Effector memory CD8-positive, alpha-beta T cell (primary cell): ENCODE results near the gene IL22RA1.

Experiments used
- ATAC-seq: fragments of 150-1000 bp; cut with Tn5 transposase; replicated peaks from 2 replicates; pipeline ENCODE4 v1.10.0; 2021; ENCODE audit warnings: mild to moderate bottlenecking, moderate library complexity
- DNase-seq, 3 experiments: peaks; one replicate each; pipeline ENCODE4 v3.0.0; 2021
- H3K27ac Mint-ChIP-seq, 2 donors: one replicate each; pipeline ENCODE4 v1.8.0; 2022; ENCODE audit warnings: mild to moderate bottlenecking in 2 of 2, mixed read lengths in 2 of 2, moderate library complexity in 2 of 2
- H3K27me3 Mint-ChIP-seq, 2 donors: one replicate each; pipeline ENCODE4 v1.8.0; 2022; ENCODE audit warnings: mixed read lengths in 2 of 2
- H3K36me3 Mint-ChIP-seq: one replicate; pipeline ENCODE4 v1.8.0; 2022; ENCODE audit warnings: mild to moderate bottlenecking, moderate library complexity, mixed read lengths; ENCODE audit not compliant: insufficient read depth
- H3K4me1 Mint-ChIP-seq, 2 donors: one replicate each; pipeline ENCODE4 v1.8.0; 2022; ENCODE audit warnings: low read depth in 2 of 2, mixed read lengths in 2 of 2
- H3K4me3 Mint-ChIP-seq, 2 donors: one replicate each; pipeline ENCODE4 v1.8.0; 2022; ENCODE audit warnings: mild to moderate bottlenecking in 2 of 2, mixed read lengths in 2 of 2, moderate library complexity in 2 of 2
- H3K9me3 Mint-ChIP-seq, 2 donors: one replicate each; pipeline ENCODE4 v1.8.0; 2022; ENCODE audit warnings: mixed read lengths in 2 of 2

Gene IL22RA1

GRCh38 chr1:24090736-24091135 is 52.2 kb downstream of the IL22RA1 start:
- Mint-ChIP-seq H3K27ac (no peak overlapping the region), H3K4me1 (no peaks in the 10 kb centered on the region), H3K27me3 (peaks cover 22 to 73% of the 10 kb centered on the region in 2 donors), H3K9me3 (no peaks in the 10 kb centered on the region), H3K36me3 (no peaks in the 10 kb centered on the region), H3K4me3 (no peak overlapping the region)
- DNase-seq (no peak), ATAC-seq (no peak)

- Mint-ChIP-seq H3K9me3 (no peaks in the 10 kb centered on the region), H3K27ac (peak overlapping the region in 1 of 2 donors; percentile 53), H3K4me1 (no peaks in the 10 kb centered on the region), H3K4me3 (no peak overlapping the region), H3K36me3 (no peaks in the 10 kb centered on the region), H3K27me3 (peaks cover 29 to 76% of the 10 kb centered on the region in 2 donors)
- DNase-seq (no peak), ATAC-seq (no peak)
Measured at GRCh38 chr1:24089743-24090555, 53.0 kb downstream of the IL22RA1 start.

GRCh38 chr1:24089027-24089742 is 53.8 kb downstream of the IL22RA1 start:
- Mint-ChIP-seq H3K27me3 (peaks cover 30 to 74% of the 10 kb centered on the region in 2 donors), H3K36me3 (no peaks in the 10 kb centered on the region), H3K9me3 (no peaks in the 10 kb centered on the region), H3K4me3 (no peak overlapping the region), H3K4me1 (no peaks in the 10 kb centered on the region), H3K27ac (no peak overlapping the region)
- no peak for DNase-seq
- no peak for ATAC-seq

GRCh38 chr1:24086466-24086865 is 56.5 kb downstream of the IL22RA1 start:
- Mint-ChIP-seq H3K4me1 (no peaks in the 10 kb centered on the region), H3K36me3 (no peaks in the 10 kb centered on the region), H3K27me3 (peaks cover 30 to 61% of the 10 kb centered on the region in 2 donors), H3K27ac (no peak overlapping the region), H3K4me3 (no peak overlapping the region), H3K9me3 (no peaks in the 10 kb centered on the region)
- ATAC-seq (no peak), DNase-seq (no peak)

GRCh38 chr1:24085546-24085945 is 57.4 kb downstream of the IL22RA1 start:
- H3K4me1 Mint-ChIP-seq: no peaks in the 10 kb centered on the region
- peaks cover 29 to 61% of the 10 kb centered on the region in 2 donors for H3K27me3 Mint-ChIP-seq
- no peak overlapping the region for H3K27ac Mint-ChIP-seq
- H3K36me3 Mint-ChIP-seq: no peaks in the 10 kb centered on the region
- ATAC-seq (no peak), DNase-seq (no peak)
- H3K9me3 Mint-ChIP-seq: no peaks in the 10 kb centered on the region
- no peak overlapping the region for H3K4me3 Mint-ChIP-seq

- H3K4me1 Mint-ChIP-seq: no peaks in the 10 kb centered on the region
- no peaks in the 10 kb centered on the region for H3K36me3 Mint-ChIP-seq
- no peak overlapping the region for H3K4me3 Mint-ChIP-seq
- no peak overlapping the region for H3K27ac Mint-ChIP-seq
- DNase-seq (no peak), ATAC-seq (no peak)
- H3K9me3 Mint-ChIP-seq: no peaks in the 10 kb centered on the region
- H3K27me3 Mint-ChIP-seq: peaks cover 23 to 57% of the 10 kb centered on the region in 2 donors
Measured at GRCh38 chr1:24085007-24085406, 57.9 kb downstream of the IL22RA1 start.

- Mint-ChIP-seq H3K9me3 (no peaks in the 10 kb centered on the region), H3K27me3 (peaks cover 21 to 52% of the 10 kb centered on the region in 2 donors), H3K4me3 (no peak overlapping the region), H3K36me3 (no peaks in the 10 kb centered on the region), H3K4me1 (no peaks in the 10 kb centered on the region), H3K27ac (no peak overlapping the region)
- DNase-seq (no peak), ATAC-seq (no peak)
Measured at GRCh38 chr1:24084050-24084449, 58.9 kb downstream of the IL22RA1 start.

GRCh38 chr1:24082372-24082771 is 60.6 kb downstream of the IL22RA1 start:
- Mint-ChIP-seq H3K27me3 (peaks cover 16 to 45% of the 10 kb centered on the region in 2 donors), H3K27ac (no peak overlapping the region), H3K4me3 (no peak overlapping the region), H3K36me3 (no peaks in the 10 kb centered on the region), H3K9me3 (no peaks in the 10 kb centered on the region), H3K4me1 (no peaks in the 10 kb centered on the region)
- ATAC-seq (no peak), DNase-seq (no peak)

GRCh38 chr1:24081190-24081589 is 61.8 kb downstream of the IL22RA1 start:
- no peak for ATAC-seq
- Mint-ChIP-seq H3K4me3 (no peak overlapping the region), H3K9me3 (no peaks in the 10 kb centered on the region), H3K27ac (peak overlapping the region in 1 of 2 donors; percentile 21), H3K27me3 (peaks cover 9 to 36% of the 10 kb centered on the region in 2 donors), H3K4me1 (no peaks in the 10 kb centered on the region), H3K36me3 (no peaks in the 10 kb centered on the region)
- no peak for DNase-seq

GRCh38 chr1:24080131-24080530 is 62.8 kb downstream of the IL22RA1 start:
- Mint-ChIP-seq H3K4me3 (no peak overlapping the region), H3K4me1 (no peaks in the 10 kb centered on the region), H3K27ac (no peak overlapping the region), H3K36me3 (no peaks in the 10 kb centered on the region), H3K9me3 (no peaks in the 10 kb centered on the region), H3K27me3 (peaks cover 3 to 28% of the 10 kb centered on the region in 2 donors)
- ATAC-seq (no peak), DNase-seq (no peak)

- ATAC-seq: no peak
- Mint-ChIP-seq H3K4me1 (no peaks in the 10 kb centered on the region), H3K27ac (no peak overlapping the region), H3K4me3 (no peak overlapping the region), H3K9me3 (no peaks in the 10 kb centered on the region), H3K27me3 (peaks cover 0 to 8% of the 10 kb centered on the region in 2 donors), H3K36me3 (no peaks in the 10 kb centered on the region)
- no peak for DNase-seq
Measured at GRCh38 chr1:24077278-24077978, 65.5 kb downstream of the IL22RA1 start.

- H3K9me3 Mint-ChIP-seq: no peaks in the 10 kb centered on the region
- no peak for DNase-seq
- H3K4me1 Mint-ChIP-seq: peaks cover 0 to 1% of the 10 kb centered on the region in 2 donors
- no peak overlapping the region for H3K27ac Mint-ChIP-seq
- no peaks in the 10 kb centered on the region for H3K36me3 Mint-ChIP-seq
- no peak for ATAC-seq
- no peak overlapping the region for H3K4me3 Mint-ChIP-seq
- H3K27me3 Mint-ChIP-seq: peaks cover 0 to 11% of the 10 kb centered on the region in 2 donors
Measured at GRCh38 chr1:24075946-24076345, 67.0 kb downstream of the IL22RA1 start.

- H3K27ac Mint-ChIP-seq: no peak overlapping the region
- H3K27me3 Mint-ChIP-seq: peaks cover 0 to 6% of the 10 kb centered on the region in 2 donors
- peaks cover 0 to 3% of the 10 kb centered on the region in 2 donors for H3K4me1 Mint-ChIP-seq
- DNase-seq (no peak), ATAC-seq (no peak)
- H3K9me3 Mint-ChIP-seq: no peaks in the 10 kb centered on the region
- H3K4me3 Mint-ChIP-seq: no peak overlapping the region
- H3K36me3 Mint-ChIP-seq: no peaks in the 10 kb centered on the region
Measured at GRCh38 chr1:24075590-24075854, 67.4 kb downstream of the IL22RA1 start.
